SK-N-SH (cell line): ENCODE results near the gene CTSH. TPM values are rescaled to one million over a fixed set of nuclear protein-coding genes. Genes with fewer than 3 reads are reported as not detected.

Source experiments
- CTCF ChIA-PET: fragments of 300-600, 350-600 bp; formaldehyde crosslinking; extraction: SDS; loops from one replicate; lab custom pipeline; 2021; lab: Yijun Ruan, JAX
- POLR2A ChIA-PET: fragments of 350-600 bp; sonication (Branson Sonifier 250); formaldehyde crosslinking; extraction: SDS; loops from one replicate; lab custom pipeline; 2020; ENCODE audit warnings: antibody characterized with exemption, inconsistent platforms; lab: Yijun Ruan, JAX
- DNase-seq: peaks from one replicate; pipeline ENCODE4 v3.0.0; 2012
- H2AFZ ChIP-seq: fragments of 200-600 bp; sonication (generic); 2 replicates; pipeline ENCODE4 v1.8.1; 2016; ENCODE audit warnings: antibody characterized with exemption, mild to moderate bottlenecking, low read depth
- H3F3A ChIP-seq: fragments of 200-600 bp; sonication (generic); replicated peaks from 2 replicates; pipeline ENCODE3; 2016; ENCODE audit warnings: antibody characterized with exemption, mild to moderate bottlenecking; ENCODE audit not compliant: insufficient read depth
- H3K27ac ChIP-seq, 2 experiments: fragments of 200-500 bp in 1 of 2; fragments of 200-600 bp in 1 of 2; sonication (Bioruptor generic) in 1 of 2; sonication (generic), shearing (Covaris generic) in 1 of 2; 2 replicates each; pipeline versions ENCODE4 v1.5.1 to v1.6.1; 2014 to 2016; ENCODE audit warnings: low read depth in 2 of 2, inconsistent platforms in 1 of 2, low read length in 1 of 2, mild to moderate bottlenecking in 1 of 2, mixed read lengths in 1 of 2
- H3K27me3 ChIP-seq: fragments of 200-600 bp; sonication (generic), shearing (Covaris generic); 2 replicates; pipeline ENCODE4 v1.6.1; 2016; ENCODE audit warnings: mixed run types; ENCODE audit not compliant: insufficient read depth
- H3K36me3 ChIP-seq, 2 experiments: fragments of 200-500 bp in 1 of 2; fragments of 200-600 bp in 1 of 2; sonication (Bioruptor generic) in 1 of 2; sonication (generic) in 1 of 2; replicated peaks in 1 of 2; 2 replicates each; pipeline versions ENCODE3 to v1.5.1; 2014 to 2016; ENCODE audit warnings: low read length in 1 of 2, mild to moderate bottlenecking in 1 of 2; ENCODE audit not compliant: insufficient read depth in 2 of 2, control insufficient read depth in 1 of 2
- H3K4me1 ChIP-seq, 2 experiments: fragments of 200-500 bp in 1 of 2; fragments of 200-600 bp in 1 of 2; sonication (Bioruptor generic) in 1 of 2; sonication (generic), shearing (Covaris generic) in 1 of 2; 2 replicates each; pipeline versions ENCODE4 v1.5.1 to v1.6.1; 2014 to 2016; ENCODE audit warnings: low read depth in 1 of 2, low read length in 1 of 2, mixed run types in 1 of 2; ENCODE audit not compliant: insufficient read depth in 2 of 2, control insufficient read depth in 1 of 2
- H3K4me2 ChIP-seq: fragments of 200-600 bp; sonication (generic), shearing (Covaris generic); 2 replicates; pipeline ENCODE4 v1.6.1; 2017; ENCODE audit warnings: mixed run types
- H3K4me3 ChIP-seq, 2 experiments: fragments of 200-500 bp in 1 of 2; fragments of 200-600 bp in 1 of 2; sonication (Bioruptor generic) in 1 of 2; sonication (generic), shearing (Covaris generic) in 1 of 2; 2 replicates each; pipeline versions ENCODE4 v1.5.1 to v1.8.1; 2014 to 2016; ENCODE audit warnings: low read depth in 2 of 2, inconsistent platforms in 1 of 2, low read length in 1 of 2, mild to moderate bottlenecking in 1 of 2, mixed read lengths in 1 of 2, moderate library complexity in 1 of 2
- H3K79me2 ChIP-seq: fragments of 200-600 bp; sonication (generic); 2 replicates; pipeline ENCODE4 v1.8.1; 2017; ENCODE audit warnings: mild to moderate bottlenecking; ENCODE audit not compliant: insufficient read depth
- H3K9ac ChIP-seq: fragments of 200-600 bp; sonication (generic); 2 replicates; pipeline ENCODE4 v1.6.1; 2017; ENCODE audit warnings: mixed run types
- H3K9me2 ChIP-seq: fragments of 200-600 bp; sonication (generic); 2 replicates; pipeline ENCODE4 v1.6.1; 2017; ENCODE audit warnings: mixed run types
- H3K9me3 ChIP-seq: fragments of 200-600 bp; sonication (generic); 2 replicates; pipeline ENCODE4 v1.6.1; 2017; ENCODE audit warnings: mixed run types, mild to moderate bottlenecking, moderate library complexity
- H4K20me1 ChIP-seq: fragments of 200-600 bp; sonication (generic); 2 replicates; pipeline ENCODE4 v1.6.1; 2017; ENCODE audit warnings: mild to moderate bottlenecking, mixed run types; ENCODE audit not compliant: insufficient read depth
- CHD2 ChIP-seq: fragments of 150-350 bp; IDR thresholded peaks from 2 replicates; pipeline ENCODE4 v1.6.1; 2018; ENCODE audit warnings: low read length; ENCODE audit not compliant: partially characterized antibody
- EP300 ChIP-seq, 2 experiments: IDR thresholded peaks; 2 replicates each; pipeline versions ENCODE4 v1.4.0 to v1.6.1; 2012; ENCODE audit warnings: borderline replicate concordance in 1 of 2, low read depth in 1 of 2, low read length in 1 of 2
- EZH2phosphoT487 ChIP-seq: fragments of 200-600 bp; sonication (generic); IDR thresholded peaks from 2 replicates; pipeline ENCODE4 v1.6.1; 2017; ENCODE audit warnings: low read depth, mixed run types, mild to moderate bottlenecking, antibody characterized with exemption, moderate library complexity, borderline replicate concordance
- FOSL2 ChIP-seq: IDR thresholded peaks from 2 replicates; pipeline ENCODE4 v1.4.0; 2012; ENCODE audit warnings: low read depth, mild to moderate bottlenecking, moderate library complexity, borderline replicate concordance
- GABPA ChIP-seq: IDR thresholded peaks from 2 replicates; pipeline ENCODE4 v1.4.0; 2012; ENCODE audit warnings: low read depth, mild to moderate bottlenecking
- GATA2 ChIP-seq: sonication (generic); formaldehyde crosslinking; IDR thresholded peaks from 2 replicates; pipeline ENCODE4 v1.5.0; 2020; ENCODE audit warnings: mild to moderate bottlenecking, missing genetic modification reagents
- IRF3 ChIP-seq: fragments of 150-350 bp; IDR thresholded peaks from 2 replicates; pipeline ENCODE4 v1.6.1; 2016; ENCODE audit warnings: mild to moderate bottlenecking, low read depth, low read length
- JUND ChIP-seq: IDR thresholded peaks from 2 replicates; pipeline ENCODE4 v1.4.0; 2012
- MAX ChIP-seq: IDR thresholded peaks from 2 replicates; pipeline ENCODE4 v1.4.0; 2012; ENCODE audit warnings: low read depth
- MEF2A ChIP-seq: IDR thresholded peaks from 2 replicates; pipeline ENCODE4 v1.4.0; 2012; ENCODE audit warnings: low read depth, borderline replicate concordance
- MXI1 ChIP-seq: IDR thresholded peaks from 2 replicates; pipeline ENCODE4 v1.6.1; 2012; ENCODE audit warnings: mild to moderate bottlenecking, low read depth, low read length, improper control_type of control experiment
- PBX3 ChIP-seq: IDR thresholded peaks from 2 replicates; pipeline ENCODE4; 2012
- RCOR1 ChIP-seq: fragments of 150-350 bp; IDR thresholded peaks from 2 replicates; pipeline ENCODE4 v1.6.1; 2017; ENCODE audit warnings: antibody characterized with exemption, low read length
- RXRA ChIP-seq: IDR thresholded peaks from 2 replicates; pipeline ENCODE4 v1.4.0; 2012; ENCODE audit warnings: low read depth, mild to moderate bottlenecking, borderline replicate concordance
- SIN3A ChIP-seq: IDR thresholded peaks from 2 replicates; pipeline ENCODE4 v1.6.1; 2012; ENCODE audit warnings: low read depth, mild to moderate bottlenecking, low read length, moderate library complexity, borderline replicate concordance
- TAF1 ChIP-seq: IDR thresholded peaks from 2 replicates; pipeline ENCODE4 v1.6.1; 2012; ENCODE audit warnings: low read depth, mild to moderate bottlenecking, low read length, moderate library complexity, borderline replicate concordance
- TCF12 ChIP-seq: IDR thresholded peaks from 2 replicates; pipeline ENCODE4 v1.4.0; 2012
- TEAD4 ChIP-seq: IDR thresholded peaks from 2 replicates; pipeline ENCODE4 v1.4.0; 2012; ENCODE audit warnings: mild to moderate bottlenecking, borderline replicate concordance; ENCODE audit not compliant: insufficient read depth
- WGBS: methylation state at CpG from one replicate; pipeline ENCODE4 v1.1.6; 2017; ENCODE audit warnings: low lambda C conversion rate; 5-methylcytosine and 5-hydroxymethylcytosine counted together
- polyA plus RNA-seq, 3 experiments: library from polyadenylated mRNA; depleted of rRNA; stranded (reverse); fragments of >200 nt; gene quantifications; 2 replicates each; pipeline ENCODE4 v1.2.3, GENCODE V29; 2012

CTSH gene
- polyA plus RNA-seq, 1 of the 3 experiments (the other 2 are of a cell fraction), result 22.7 TPM

- no peaks in the 10 kb centered on the region for H3K9me2 ChIP-seq
- ChIA-PET POLR2A (no interaction called here), CTCF (interaction anchor here (0.8 to 2.6 kb wide), 5 partner anchors 24 to 128 kb away, joined by 3 to 8 read pairs (median 3); no protein-coding TSS in a partner anchor)
- DNase-seq, result no peak
- peak overlapping the region in 1 of 2 experiments; percentile 35; a peak in 3 of 4 replicates for H3K27ac ChIP-seq
- H2AFZ ChIP-seq, result no peak overlapping the region
- H3K9ac ChIP-seq, result no peak overlapping the region
- H3K27me3 ChIP-seq, result no peaks in the 10 kb centered on the region
- peaks cover 100% of the 10 kb centered on the region for H3K79me2 ChIP-seq
- no peak overlapping the region for H3K4me3 ChIP-seq
- H3K9me3 ChIP-seq, result no peaks in the 10 kb centered on the region
- H3K4me2 ChIP-seq, result 0 out of 2 replicates have a peak overlapping the region, but pooled peaks have one; percentile 15
- H4K20me1 ChIP-seq, result peaks cover 100% of the 10 kb centered on the region
- TF ChIP-seq EZH2phosphoT487, result no peak
- TF ChIP-seq JUND, result 0 out of 2 replicates have a peak, but pooled peaks have one; percentile 8
- TF ChIP-seq TAF1, result no peak
- H3F3A ChIP-seq, result peaks cover 19% of the 10 kb centered on the region
- H3K36me3 ChIP-seq, result peaks cover 40 to 43% of the 10 kb centered on the region in 2 experiments
- peaks cover 2 to 42% of the 10 kb centered on the region in 2 experiments; a peak in 3 of 4 replicates for H3K4me1 ChIP-seq
Measured at GRCh38 chr15:78880242-78880533, 64.7 kb downstream of the CTSH start.

GRCh38 chr15:78879517-78880241, 65.2 kb downstream of the CTSH start:
- peaks cover 100% of the 10 kb centered on the region for H4K20me1 ChIP-seq
- no peak overlapping the region for H3K9ac ChIP-seq
- H3K4me3 ChIP-seq, result no peak overlapping the region
- peaks cover 2 to 42% of the 10 kb centered on the region in 2 experiments; a peak in 3 of 4 replicates for H3K4me1 ChIP-seq
- H3F3A ChIP-seq, result peaks cover 20% of the 10 kb centered on the region
- H3K9me3 ChIP-seq, result no peaks in the 10 kb centered on the region
- no peaks in the 10 kb centered on the region for H3K27me3 ChIP-seq
- TF ChIP-seq CHD2, result no peak
- TF ChIP-seq RXRA, result no peak
- TF ChIP-seq IRF3, result no peak
- POLR2A ChIA-PET, result no interaction called here
- peaks cover 35 to 38% of the 10 kb centered on the region in 2 experiments for H3K36me3 ChIP-seq
- no peak for DNase-seq
- CTCF ChIA-PET, result interaction anchor here (0.8 to 2.6 kb wide), 6 partner anchors 25 to 128 kb away, joined by 3 to 8 read pairs (median 3); no protein-coding TSS in a partner anchor
- no peak overlapping the region for H2AFZ ChIP-seq
- H3K9me2 ChIP-seq, result no peaks in the 10 kb centered on the region
- WGBS, result 39% methylated on average over 6 of the region's 6 CpGs
- H3K27ac ChIP-seq, result peak overlapping the region in 1 of 2 experiments; percentile 35; a peak in 3 of 4 replicates
- 0 out of 2 replicates have a peak overlapping the region, but pooled peaks have one; percentile 15 for H3K4me2 ChIP-seq
- peaks cover 100% of the 10 kb centered on the region for H3K79me2 ChIP-seq

- Histone ChIP-seq H3K4me2 (peak overlapping the region; percentile 15; the same call in 1 of the 2 replicates), H3K27ac (peak overlapping the region in 1 of 2 experiments; percentile 35; a peak in 1 of 4 replicates), H3F3A (peaks cover 31% of the 10 kb centered on the region), H3K36me3 (peaks cover 31 to 32% of the 10 kb centered on the region in 2 experiments), H2AFZ (no peak overlapping the region), H3K4me1 (peaks cover 4 to 42% of the 10 kb centered on the region in 2 experiments; a peak in 3 of 4 replicates), H3K9ac (no peak overlapping the region), H3K27me3 (no peaks in the 10 kb centered on the region), H3K9me3 (no peaks in the 10 kb centered on the region), H3K79me2 (peaks cover 100% of the 10 kb centered on the region), H3K9me2 (no peaks in the 10 kb centered on the region), H4K20me1 (peaks cover 98% of the 10 kb centered on the region), H3K4me3 (no peak overlapping the region)
- 51% methylated on average over 1 of the region's 1 CpG for WGBS
- ChIA-PET CTCF (interaction anchor here (0.9 to 2.6 kb wide), 4 partner anchors 15 to 122 kb away, joined by 3 to 8 read pairs (median 4); no protein-coding TSS in a partner anchor), POLR2A (no interaction called here)
- no peak for DNase-seq
- TF ChIP-seq TAF1, result no peak
- TF ChIP-seq GABPA, result no peak
- TF ChIP-seq PBX3, result no peak
- TF ChIP-seq FOSL2, result no peak
- no peak for TF ChIP-seq TCF12
- TF ChIP-seq SIN3A, result no peak
- no peak for TF ChIP-seq RCOR1
- TF ChIP-seq GATA2 (CRISPR knock-in tag), result no peak
- TF ChIP-seq MXI1, result no peak
- no peak for TF ChIP-seq TEAD4
- TF ChIP-seq MAX, result no peak
- no peak for TF ChIP-seq EP300 (IDR thresholded peaks at IDR 0.05; ENCODE audit: borderline replicate concordance in 1 of 2, low read depth in 1 of 2, low read length in 1 of 2)
- no peak for TF ChIP-seq MEF2A
Measured at GRCh38 chr15:78878356-78878755, 66.5 kb downstream of the CTSH start.
